Activated effector memory CD4-positive, alpha-beta T cell treated with Interleukin-2 at 50 U/mL for 16 hours (primary cell): ENCODE results near the gene SPTB.

Experiments used
- DNase-seq: peaks from one replicate; pipeline ENCODE4 v3.0.0-alpha.2; 2020

The SPTB gene

DNA sequence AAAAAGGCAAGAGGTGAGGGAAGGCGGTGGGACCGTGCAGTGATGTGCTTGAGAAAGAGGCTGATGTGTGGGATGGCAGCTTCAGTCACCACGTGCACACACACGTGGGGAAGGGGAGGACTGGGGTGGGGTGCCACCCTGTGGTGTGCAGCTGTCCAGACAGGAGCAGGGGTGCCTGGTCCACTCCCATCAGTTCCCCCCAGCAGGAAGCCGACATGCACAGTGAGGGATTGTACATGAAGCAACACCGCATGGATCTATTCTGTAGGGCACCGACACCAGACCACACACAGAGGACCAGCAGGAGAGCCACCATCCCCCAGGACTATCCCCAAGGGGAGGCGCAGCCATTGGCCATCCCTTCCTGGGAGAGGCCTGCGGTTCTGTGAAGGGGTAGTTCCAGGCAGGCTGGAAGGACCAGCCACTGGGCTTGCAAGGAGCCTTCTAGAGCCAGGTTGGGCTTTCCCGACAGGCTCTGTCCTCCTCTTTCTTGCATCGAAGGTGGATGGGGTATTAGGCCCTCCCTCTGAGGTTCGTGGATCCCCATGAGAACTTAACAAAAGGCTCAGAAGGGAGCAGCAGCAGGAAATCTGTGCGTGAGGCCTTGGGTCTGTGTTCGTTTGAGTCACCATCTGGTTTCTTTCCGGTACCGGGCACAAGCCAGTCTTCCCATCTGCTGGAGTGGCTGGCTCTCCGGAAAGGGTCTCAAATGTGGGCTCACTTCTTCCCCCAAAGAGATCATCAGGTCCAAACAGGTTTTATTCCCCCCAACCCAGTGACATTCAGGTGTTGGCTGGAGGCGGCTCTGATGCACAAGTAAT, 115.7 kb downstream of the SPTB start:
- DNase-seq = no peak

DNA sequence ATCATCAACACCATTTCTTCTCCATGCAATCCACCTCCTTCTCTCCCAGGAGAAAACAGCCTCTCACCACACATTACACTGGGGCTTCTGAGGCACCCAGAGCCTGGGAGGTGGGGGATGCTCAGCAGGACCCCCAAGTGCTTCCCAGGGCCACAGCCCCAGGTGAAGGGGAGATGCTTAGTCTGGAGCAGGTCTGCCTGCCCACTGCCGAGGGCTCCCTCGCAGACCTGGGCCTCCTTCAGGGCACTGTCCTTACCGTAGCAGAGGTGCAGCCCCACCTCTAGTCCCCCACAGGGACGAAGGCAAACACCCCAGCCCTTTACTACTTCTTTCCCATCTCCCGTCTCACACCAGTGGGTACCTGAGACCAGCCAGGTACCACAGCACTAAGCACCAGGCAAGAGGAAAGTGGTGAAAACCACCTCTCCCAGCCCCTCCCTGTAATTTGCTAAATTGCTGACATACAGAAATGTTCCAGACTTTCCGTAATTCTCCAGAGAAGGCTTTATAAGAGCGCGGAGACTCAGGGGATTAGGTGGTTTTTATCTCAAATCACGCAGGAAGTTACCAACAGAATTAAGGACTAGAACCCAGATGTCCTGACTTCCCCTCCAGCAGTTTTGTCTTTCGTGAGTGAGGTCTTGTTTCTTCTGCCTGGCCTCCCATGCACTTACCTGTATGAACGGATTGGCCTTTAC, 116.5 kb downstream of the SPTB start:
- no peak for DNase-seq

GRCh38 chr14:64762044-64763034, 117.4 kb downstream of the SPTB start:
- DNase-seq = peak; percentile 35

DNA sequence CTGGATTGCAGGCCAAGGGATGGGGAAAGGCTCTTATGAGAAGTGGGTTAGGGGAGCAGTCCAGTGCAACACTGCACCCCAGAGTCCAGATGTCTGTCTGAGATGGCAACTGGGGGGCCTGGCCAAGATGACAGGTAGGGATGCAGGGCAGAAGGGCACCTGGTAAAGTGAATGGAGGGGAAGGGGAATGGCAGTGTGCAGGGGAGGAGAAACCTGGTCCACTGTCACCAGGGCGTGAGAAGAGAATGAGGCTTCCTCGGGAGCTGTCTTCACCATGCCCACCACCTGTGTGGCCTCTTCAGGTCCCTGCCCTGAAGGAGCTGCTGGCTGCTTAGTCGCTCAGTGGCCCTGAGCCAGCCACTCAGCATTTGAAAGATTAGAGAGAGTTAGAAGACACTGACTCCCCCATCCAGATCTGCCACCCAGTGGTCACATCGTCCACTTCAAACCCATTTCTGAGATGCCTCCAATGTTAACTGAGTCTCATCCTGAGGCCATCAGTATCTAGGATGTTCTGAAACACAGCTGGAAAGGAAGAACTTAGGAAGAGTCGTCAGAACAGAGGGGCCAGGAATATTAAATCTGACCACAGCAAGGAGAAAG, 118.2 kb downstream of the SPTB start:
- DNase-seq = no peak

- no peak for DNase-seq
These were observed 118.8 kb downstream of the SPTB start for GRCh38 chr14:64760916-64761315.

DNA sequence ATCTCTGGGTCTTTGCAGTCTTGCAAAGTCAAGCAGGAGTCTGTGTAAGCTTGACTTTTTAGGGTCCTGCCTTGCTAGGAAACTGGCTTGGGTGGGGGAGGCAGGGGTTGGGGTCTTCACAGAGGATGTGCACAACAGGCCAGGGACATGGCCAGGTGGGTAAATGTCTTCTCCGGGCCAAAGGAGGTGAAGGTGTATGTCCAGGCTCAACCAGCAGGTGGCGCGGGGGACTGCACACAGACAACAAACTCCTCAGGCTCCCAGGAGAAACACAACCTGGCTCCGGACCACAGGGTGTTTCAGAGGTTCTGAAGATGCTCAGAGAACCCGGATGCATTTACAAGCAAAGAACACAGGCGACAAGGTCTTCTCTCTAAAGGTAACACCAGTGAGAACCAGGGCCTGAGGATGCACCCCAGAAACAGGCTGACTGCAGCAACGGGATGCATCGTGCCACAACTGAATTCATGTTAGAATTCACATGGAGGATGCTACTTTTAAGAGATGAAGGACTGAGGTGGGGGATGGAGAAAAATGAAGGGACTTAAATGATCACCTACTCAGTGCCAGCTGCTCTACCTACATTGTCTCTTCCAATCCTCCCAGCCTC, 119.5 kb downstream of the SPTB start:
- DNase-seq = peak; percentile 52

- no peak for DNase-seq
These were observed 120.2 kb downstream of the SPTB start for GRCh38 chr14:64759555-64759938.

DNA sequence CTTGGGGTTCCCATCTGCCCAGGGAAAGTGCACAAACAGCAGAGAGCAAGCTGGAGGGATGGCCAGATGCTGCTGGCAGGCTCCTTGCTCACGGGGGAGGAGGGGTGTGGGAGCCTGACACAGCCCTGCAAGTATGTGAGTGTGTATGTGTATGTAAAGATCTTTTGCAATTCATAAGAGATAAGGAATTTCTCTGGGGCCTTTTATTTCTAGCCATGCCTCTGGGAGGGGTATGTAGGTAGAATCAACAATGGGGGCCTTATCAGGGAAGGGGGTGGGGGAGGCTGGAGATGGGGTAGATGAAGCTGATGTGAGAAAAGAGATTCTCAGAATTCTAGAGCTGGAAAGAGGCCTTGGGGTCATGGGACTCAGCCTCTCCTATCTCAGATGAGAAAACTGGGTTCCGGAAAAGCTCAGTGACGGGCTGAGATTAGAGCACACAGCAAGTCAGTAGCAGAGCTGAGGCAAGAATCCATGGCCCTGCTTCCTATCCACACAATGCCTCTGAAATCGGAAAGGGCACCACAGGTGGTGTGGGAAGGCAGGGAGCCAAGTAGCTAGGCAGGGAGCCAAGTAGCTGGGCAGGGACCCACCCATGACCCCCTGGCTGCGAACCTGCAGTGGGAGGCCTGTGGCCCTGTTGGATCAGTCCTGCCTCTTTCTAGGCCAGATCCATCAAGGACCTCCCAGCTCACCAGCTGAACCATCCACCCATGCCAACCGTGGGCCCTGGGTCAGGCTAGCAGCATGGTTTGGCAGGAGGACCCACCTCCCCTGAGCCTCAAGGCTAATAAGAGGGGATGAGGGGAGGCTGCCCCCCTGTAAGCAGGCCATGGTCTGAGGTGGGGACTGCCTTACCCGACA, 120.8 kb downstream of the SPTB start:
- no peak for DNase-seq

GRCh38 chr14:64758025-64758521, 121.6 kb downstream of the SPTB start:
- no peak for DNase-seq

DNA sequence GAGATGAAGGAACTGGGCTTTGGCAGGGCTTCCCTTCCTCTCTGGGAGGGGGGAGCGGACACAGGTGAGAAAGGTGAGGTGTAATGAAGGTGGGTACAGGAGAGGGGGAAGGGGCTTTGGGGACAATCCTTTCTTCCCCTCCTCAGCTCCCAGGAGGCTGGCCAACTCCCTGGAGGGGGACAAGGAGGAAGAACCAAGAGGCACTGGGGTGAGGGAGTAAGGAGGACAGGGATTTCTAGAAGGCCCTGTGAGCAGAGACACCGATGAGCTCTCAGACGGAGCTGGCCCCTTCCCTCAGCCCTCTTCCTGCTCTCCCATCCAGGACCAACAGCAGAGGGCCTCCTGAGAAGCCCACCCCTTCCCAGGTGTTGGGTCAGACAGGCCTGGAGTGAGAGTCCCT, 122.1 kb downstream of the SPTB start:
- no peak for DNase-seq

GRCh38 chr14:64756712-64757111, 123.0 kb downstream of the SPTB start:
- DNase-seq = no peak

DNA sequence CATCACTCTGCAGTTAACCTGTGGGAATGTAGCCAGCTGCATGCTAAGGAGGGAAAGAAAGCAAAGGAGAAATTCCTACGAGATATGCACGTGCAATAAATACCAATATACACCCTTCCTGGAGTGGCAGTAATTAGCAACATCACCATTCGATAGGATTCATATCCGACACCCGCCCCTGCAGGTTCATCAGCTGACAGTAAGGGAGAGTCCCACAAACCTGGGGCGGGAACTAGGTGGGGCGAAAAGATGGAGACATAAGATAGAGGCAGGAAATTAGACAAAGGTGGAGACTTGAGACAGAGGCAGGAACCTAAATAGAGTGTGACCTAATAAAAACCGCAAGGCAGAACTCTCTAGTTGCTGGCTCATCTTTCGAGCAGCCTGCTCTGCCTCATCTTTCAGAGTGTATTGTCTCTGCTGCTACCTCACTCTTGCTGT, 123.9 kb downstream of the SPTB start:
- peak; percentile 81 for DNase-seq

- no peak for DNase-seq
These were observed 125.0 kb downstream of the SPTB start for GRCh38 chr14:64754685-64755084.

DNA sequence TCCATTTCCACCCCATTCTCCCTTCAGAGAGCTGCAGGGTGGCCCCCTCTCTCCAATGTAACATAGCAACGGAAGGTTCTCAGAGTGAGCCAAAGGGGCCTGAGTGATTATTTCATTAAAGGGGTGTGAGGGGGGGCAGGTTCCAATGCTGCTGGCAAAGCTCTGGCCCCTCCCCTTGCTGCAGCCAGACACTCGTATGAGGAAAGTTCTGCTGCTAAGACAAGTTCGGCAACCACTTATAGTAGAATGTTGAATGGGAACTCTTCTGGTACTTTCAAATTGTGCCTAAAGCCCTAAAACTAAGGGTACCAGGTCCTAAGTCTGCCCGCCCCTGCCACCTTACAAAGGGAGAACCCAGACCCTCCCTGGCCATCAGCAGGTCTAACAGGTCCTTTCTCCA, 125.7 kb downstream of the SPTB start:
- DNase-seq = no peak

DNA sequence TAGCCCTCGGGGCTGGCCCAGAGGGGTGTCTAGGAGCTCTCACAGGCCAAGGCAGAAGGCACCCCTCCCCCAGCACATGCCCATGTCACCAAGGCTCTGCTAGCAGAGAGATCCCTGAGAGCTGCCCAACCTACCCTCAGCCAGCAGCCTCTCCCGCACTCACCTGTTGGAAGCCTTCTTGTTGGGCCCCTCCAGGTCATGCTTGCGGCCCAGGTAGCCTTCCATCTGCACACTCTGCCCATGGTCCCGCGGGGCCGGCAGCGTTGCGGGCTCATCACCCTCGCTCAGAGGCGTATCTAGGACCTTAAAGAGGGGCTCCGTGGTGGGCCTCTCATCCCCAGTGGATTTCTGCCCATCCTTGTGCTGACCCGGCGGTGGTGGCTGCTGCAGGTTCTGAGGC, 126.3 kb downstream of the SPTB start:
- no peak for DNase-seq

GRCh38 chr14:64752909-64753308, 126.8 kb downstream of the SPTB start:
- no peak for DNase-seq

DNA sequence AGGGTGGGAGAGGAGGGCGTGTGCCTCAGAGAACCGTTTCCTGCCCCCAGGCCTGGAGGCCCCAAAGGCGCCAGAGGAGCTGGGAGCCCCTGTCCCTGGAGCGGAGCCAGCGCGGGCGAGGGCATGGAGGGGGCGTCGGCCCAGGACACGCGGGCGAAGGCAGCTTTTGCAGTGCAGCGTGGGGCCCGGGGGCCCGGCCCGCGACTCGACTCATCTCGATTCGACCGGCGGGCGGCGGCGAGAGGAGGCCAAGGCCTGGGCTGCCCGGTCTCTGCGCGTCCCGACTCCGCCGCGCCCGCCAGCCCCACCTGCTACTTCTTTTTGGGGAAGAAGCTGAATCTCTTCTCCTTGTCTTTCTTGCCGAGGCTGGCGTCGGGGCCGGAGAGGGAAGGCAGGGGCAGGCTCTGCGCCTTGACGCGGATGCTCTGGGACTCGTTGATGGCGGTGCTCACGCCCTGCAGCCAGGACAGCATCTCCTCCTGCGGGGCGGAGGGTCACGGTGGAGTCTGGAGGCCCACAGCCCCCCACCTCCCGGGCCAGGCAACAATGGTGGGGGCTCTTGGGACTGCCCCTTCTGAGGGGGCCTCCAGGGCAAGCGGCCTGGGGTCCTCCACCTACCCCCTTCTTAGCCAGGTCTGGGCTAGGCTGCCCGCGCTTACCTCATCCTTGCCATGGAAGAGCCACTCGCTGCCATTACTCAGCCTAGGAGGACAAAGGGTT, 130.6 kb downstream of the SPTB start:
- DNase-seq = no peak

- DNase-seq = no peak
These were observed 131.2 kb downstream of the SPTB start for GRCh38 chr14:64748521-64748920.

GRCh38 chr14:64747327-64747726, 132.4 kb downstream of the SPTB start:
- no peak for DNase-seq
